Muscle layer of colon (tissue), 2 donors: ENCODE data around the gene ACOXL.

Experiments used
- H3K27ac ChIP-seq: one replicate; pipeline ENCODE4 v1.7.0; 2013; ENCODE audit warnings: low read depth, mild to moderate bottlenecking, low read length, moderate library complexity
- H3K27me3 ChIP-seq, 2 donors: one replicate each; pipeline ENCODE4 v1.7.0; 2013; ENCODE audit warnings: low read length in 2 of 2, mild to moderate bottlenecking in 2 of 2; ENCODE audit not compliant: insufficient read depth in 2 of 2, control insufficient read depth in 1 of 2
- H3K36me3 ChIP-seq: one replicate; pipeline ENCODE4 v1.7.0; 2013; ENCODE audit warnings: mild to moderate bottlenecking, low read length; ENCODE audit not compliant: insufficient read depth
- H3K4me1 ChIP-seq: one replicate; pipeline ENCODE4 v1.7.0; 2013; ENCODE audit warnings: mild to moderate bottlenecking, low read length; ENCODE audit not compliant: insufficient read depth
- H3K4me3 ChIP-seq, 2 donors: one replicate each; pipeline ENCODE4 v1.7.0; 2013; ENCODE audit warnings: low read length in 2 of 2, low read depth in 1 of 2, mild to moderate bottlenecking in 1 of 2, moderate library complexity in 1 of 2
- H3K9ac ChIP-seq: one replicate; pipeline ENCODE4 v1.7.0; 2013; ENCODE audit warnings: low read length
- H3K9me3 ChIP-seq: one replicate; pipeline ENCODE4 v1.7.0; 2013; ENCODE audit warnings: mild to moderate bottlenecking, low read length
- donor health status: abdominal sarcoma.
- donor health status: Adenocarcinoma of cecum.

ACOXL gene

GRCh38 chr2:110785439-110785838 lies 53.1 kb downstream of the ACOXL start:
- H3K4me3 ChIP-seq: no peak overlapping the region
- H3K9ac ChIP-seq: no peak overlapping the region
- no peaks in the 10 kb centered on the region for H3K4me1 ChIP-seq
- H3K9me3 ChIP-seq: no peaks in the 10 kb centered on the region
- no peaks in the 10 kb centered on the region for H3K27me3 ChIP-seq
- H3K27ac ChIP-seq: no peak overlapping the region
- no peaks in the 10 kb centered on the region for H3K36me3 ChIP-seq

GRCh38 chr2:110788976-110789375 lies 56.6 kb downstream of the ACOXL start:
- Histone ChIP-seq H3K4me3 (no peak overlapping the region), H3K27ac (no peak overlapping the region), H3K9ac (no peak overlapping the region), H3K27me3 (peaks cover 0 to 3% of the 10 kb centered on the region in 2 donors), H3K4me1 (no peaks in the 10 kb centered on the region), H3K36me3 (no peaks in the 10 kb centered on the region), H3K9me3 (no peaks in the 10 kb centered on the region)

GRCh38 chr2:110789706-110790105 lies 57.3 kb downstream of the ACOXL start:
- Histone ChIP-seq H3K27me3 (peaks cover 0 to 8% of the 10 kb centered on the region in 2 donors), H3K4me3 (no peak overlapping the region), H3K27ac (no peak overlapping the region), H3K9me3 (no peaks in the 10 kb centered on the region), H3K4me1 (no peaks in the 10 kb centered on the region), H3K9ac (no peak overlapping the region), H3K36me3 (no peaks in the 10 kb centered on the region)

- peaks cover 0 to 10% of the 10 kb centered on the region in 2 donors for H3K27me3 ChIP-seq
- H3K9ac ChIP-seq: no peak overlapping the region
- H3K27ac ChIP-seq: no peak overlapping the region
- no peaks in the 10 kb centered on the region for H3K36me3 ChIP-seq
- no peaks in the 10 kb centered on the region for H3K9me3 ChIP-seq
- no peaks in the 10 kb centered on the region for H3K4me1 ChIP-seq
- H3K4me3 ChIP-seq: no peak overlapping the region
Measured at GRCh38 chr2:110790907-110791306, 58.5 kb downstream of the ACOXL start.

DNA sequence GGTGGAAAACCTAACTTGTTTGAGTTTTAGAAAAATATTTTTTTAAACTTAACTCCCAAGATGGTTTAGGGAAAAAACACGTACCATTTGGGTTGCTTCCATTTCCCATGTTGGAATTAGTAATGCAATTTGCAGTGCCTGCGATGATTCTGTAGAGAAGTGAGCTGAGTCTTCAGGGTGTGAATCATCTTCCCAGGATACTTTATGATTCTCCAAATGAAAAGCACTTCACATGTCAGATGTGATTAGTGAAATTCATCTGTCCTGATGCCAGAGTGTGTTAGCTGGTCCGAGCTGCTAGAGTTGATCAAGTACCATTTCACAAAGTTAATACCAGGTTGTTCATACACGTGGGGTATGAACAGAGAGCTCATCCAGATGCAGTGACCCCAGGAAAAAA lies 59.1 kb downstream of the ACOXL start:
- Histone ChIP-seq H3K27ac (no peak overlapping the region), H3K9me3 (no peaks in the 10 kb centered on the region), H3K36me3 (no peaks in the 10 kb centered on the region), H3K27me3 (peaks cover 0 to 10% of the 10 kb centered on the region in 2 donors), H3K4me3 (no peak overlapping the region), H3K9ac (no peak overlapping the region), H3K4me1 (no peaks in the 10 kb centered on the region)

DNA sequence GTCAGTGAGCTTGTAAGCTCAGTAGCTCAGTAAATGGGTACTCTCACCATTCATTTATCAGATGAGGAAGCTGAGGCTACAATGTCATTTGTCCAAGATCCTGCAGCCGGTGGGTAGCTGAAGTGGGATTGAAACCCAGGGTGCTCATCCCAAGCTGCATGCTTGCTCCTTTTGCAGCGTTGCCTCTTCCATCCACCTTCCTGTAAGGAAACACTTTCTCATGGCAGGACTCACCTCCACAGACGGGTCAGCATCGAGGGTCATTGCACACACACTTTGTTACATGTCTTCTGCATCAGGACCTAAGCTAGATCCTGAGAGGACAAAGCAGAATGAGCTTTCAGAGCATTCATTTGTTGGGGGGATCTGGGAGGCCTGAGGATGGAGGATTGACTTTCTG lies 60.7 kb downstream of the ACOXL start:
- no peak overlapping the region for H3K9ac ChIP-seq
- H3K27me3 ChIP-seq: peaks cover 0 to 10% of the 10 kb centered on the region in 2 donors

DNA sequence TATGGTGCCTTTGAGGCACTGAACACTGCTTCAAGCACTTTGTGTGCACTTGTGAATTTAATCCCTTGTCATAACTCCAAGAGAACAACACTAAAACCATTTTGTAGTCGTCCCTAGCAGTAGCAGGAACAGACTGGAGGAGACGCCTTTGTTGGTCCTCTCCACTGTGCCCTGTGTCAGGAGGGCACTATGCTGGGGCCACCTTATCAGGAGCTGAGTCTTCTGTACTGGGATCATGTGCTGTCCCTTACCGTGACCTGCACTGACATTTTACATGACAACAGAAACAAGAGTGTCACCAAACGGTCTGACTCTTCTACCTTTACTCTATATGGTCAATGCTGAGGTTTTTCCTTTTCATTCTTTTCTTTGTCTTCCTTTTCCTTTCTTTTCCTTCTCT lies 62.0 kb downstream of the ACOXL start:
- H3K36me3 ChIP-seq: no peaks in the 10 kb centered on the region
- no peaks in the 10 kb centered on the region for H3K9me3 ChIP-seq
- no peaks in the 10 kb centered on the region for H3K4me1 ChIP-seq
- H3K4me3 ChIP-seq: no peak overlapping the region
- H3K9ac ChIP-seq: no peak overlapping the region
- no peak overlapping the region for H3K27ac ChIP-seq
- H3K27me3 ChIP-seq: peaks cover 0 to 10% of the 10 kb centered on the region in 2 donors

More for the DNA sequence above, 60.7 kb downstream of the ACOXL start:
- Histone ChIP-seq H3K27ac (no peak overlapping the region), H3K4me3 (no peak overlapping the region), H3K4me1 (no peaks in the 10 kb centered on the region), H3K36me3 (no peaks in the 10 kb centered on the region), H3K9me3 (no peaks in the 10 kb centered on the region)

DNA sequence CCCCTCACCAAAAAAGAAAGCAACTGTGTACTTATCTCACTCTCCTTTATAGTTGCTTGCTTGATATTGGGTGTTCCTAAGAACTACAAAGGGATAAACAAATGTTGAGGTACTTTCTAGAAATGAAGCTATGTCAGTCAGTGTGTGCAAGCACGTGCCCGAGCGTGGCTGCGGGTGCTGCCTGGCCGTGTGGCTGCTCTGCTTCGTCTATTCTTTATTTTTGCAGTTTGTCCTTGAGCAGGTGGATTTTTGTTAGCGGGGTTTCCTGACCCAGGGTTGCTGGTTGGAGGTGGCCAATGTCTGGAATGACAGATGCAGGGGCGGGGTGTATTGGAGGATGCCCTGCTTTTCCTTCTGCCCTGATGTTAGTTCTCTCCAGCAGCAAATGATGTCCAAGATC lies 62.6 kb downstream of the ACOXL start:
- Histone ChIP-seq H3K4me1 (no peaks in the 10 kb centered on the region), H3K4me3 (no peak overlapping the region), H3K9ac (no peak overlapping the region), H3K36me3 (no peaks in the 10 kb centered on the region), H3K9me3 (no peaks in the 10 kb centered on the region), H3K27me3 (peaks cover 0 to 10% of the 10 kb centered on the region in 2 donors), H3K27ac (no peak overlapping the region)

DNA sequence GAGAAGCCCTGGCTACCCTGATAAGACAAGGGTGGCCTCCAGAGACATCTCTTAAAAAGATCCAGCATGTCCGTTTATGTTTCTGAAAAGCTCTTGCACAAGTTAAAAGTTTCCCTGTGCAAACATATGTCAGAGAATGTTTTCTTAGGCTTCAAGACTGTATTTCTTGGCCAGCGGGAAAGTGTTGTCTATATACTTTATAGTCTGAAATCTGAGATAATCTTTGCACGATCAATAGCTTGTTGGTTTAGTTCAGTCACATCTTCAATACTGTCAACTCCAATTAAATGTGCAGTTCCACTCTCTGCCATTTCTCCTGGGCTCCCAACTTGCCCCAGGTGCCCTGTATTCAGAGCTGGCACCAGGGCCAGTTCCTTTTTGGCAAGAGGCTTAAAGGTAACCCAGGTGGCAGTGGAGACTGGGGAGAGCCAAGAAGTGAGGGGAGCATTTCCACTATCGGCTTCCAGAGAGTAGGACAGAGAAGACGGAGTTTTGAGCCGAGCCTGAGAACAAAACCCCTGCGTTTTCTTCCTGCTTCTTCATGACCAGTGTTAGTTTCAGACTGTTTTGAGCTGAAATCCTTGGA lies 64.4 kb downstream of the ACOXL start:
- Histone ChIP-seq H3K4me1 (no peaks in the 10 kb centered on the region), H3K36me3 (no peaks in the 10 kb centered on the region), H3K4me3 (no peak overlapping the region), H3K27ac (no peak overlapping the region), H3K27me3 (peaks cover 0 to 14% of the 10 kb centered on the region in 2 donors), H3K9me3 (no peaks in the 10 kb centered on the region), H3K9ac (no peak overlapping the region)

- H3K4me3 ChIP-seq: no peak overlapping the region
- peaks cover 0 to 10% of the 10 kb centered on the region in 2 donors for H3K27me3 ChIP-seq
- H3K27ac ChIP-seq: no peak overlapping the region
- H3K36me3 ChIP-seq: no peaks in the 10 kb centered on the region
- no peaks in the 10 kb centered on the region for H3K4me1 ChIP-seq
- H3K9me3 ChIP-seq: no peaks in the 10 kb centered on the region
- no peak overlapping the region for H3K9ac ChIP-seq
Measured at GRCh38 chr2:110799376-110799775, 67.0 kb downstream of the ACOXL start.

DNA sequence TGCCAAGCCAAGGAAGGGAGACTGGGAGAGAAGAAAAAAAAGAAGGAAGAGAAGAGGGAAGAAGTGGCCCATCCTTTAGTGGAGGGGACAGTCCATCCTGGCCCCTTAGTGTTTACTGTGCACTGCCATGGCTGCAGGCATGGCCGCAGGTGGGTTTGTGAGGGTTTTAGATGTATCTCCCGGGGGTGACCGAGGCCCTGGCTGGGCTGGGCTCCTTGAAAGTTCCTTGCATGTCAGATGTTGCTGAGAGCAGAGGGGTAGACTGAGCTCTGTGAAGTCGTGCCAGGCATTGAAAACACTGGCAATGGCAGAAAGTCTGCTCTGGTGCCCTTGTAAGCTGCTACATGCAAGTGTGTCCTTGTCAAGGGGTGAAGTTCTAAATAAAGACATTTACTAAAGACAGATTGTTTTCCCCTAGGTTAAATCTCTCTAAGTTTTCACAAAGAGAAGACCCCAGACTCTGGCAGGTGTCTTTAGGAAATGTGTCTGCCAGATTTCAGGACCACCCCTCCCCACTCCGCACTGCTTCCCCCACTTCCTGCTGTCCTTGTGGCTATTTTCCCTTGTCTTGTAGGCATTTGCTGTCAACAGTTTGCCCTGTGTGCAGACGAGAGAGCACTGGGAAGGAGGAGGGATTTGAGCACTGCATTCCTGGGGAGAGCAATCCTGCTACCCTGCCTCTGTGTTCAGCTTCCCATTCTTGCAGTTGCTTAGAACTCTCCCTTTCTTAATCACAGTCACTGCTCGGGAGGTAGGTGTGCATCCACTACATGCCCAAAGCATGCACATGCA lies 68.4 kb downstream of the ACOXL start:
- Histone ChIP-seq H3K9me3 (no peaks in the 10 kb centered on the region), H3K9ac (no peak overlapping the region), H3K4me3 (no peak overlapping the region), H3K36me3 (no peaks in the 10 kb centered on the region), H3K27ac (no peak overlapping the region), H3K4me1 (no peaks in the 10 kb centered on the region), H3K27me3 (peaks cover 0 to 4% of the 10 kb centered on the region in 2 donors)
